D341Med (cell line): ENCODE measurements around the gene KHDRBS1.
"Not testable (repeated sequence)": the region's sequence is repeated elsewhere in the genome, so short reads cannot be mapped to it uniquely, and the experiment has no call there.

Experiments
- DNase-seq: peaks from one replicate; pipeline ENCODE4 v3.0.0; 2012; ENCODE audit warnings: low spot score

Gene KHDRBS1, protein sequence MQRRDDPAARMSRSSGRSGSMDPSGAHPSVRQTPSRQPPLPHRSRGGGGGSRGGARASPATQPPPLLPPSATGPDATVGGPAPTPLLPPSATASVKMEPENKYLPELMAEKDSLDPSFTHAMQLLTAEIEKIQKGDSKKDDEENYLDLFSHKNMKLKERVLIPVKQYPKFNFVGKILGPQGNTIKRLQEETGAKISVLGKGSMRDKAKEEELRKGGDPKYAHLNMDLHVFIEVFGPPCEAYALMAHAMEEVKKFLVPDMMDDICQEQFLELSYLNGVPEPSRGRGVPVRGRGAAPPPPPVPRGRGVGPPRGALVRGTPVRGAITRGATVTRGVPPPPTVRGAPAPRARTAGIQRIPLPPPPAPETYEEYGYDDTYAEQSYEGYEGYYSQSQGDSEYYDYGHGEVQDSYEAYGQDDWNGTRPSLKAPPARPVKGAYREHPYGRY

DNA sequence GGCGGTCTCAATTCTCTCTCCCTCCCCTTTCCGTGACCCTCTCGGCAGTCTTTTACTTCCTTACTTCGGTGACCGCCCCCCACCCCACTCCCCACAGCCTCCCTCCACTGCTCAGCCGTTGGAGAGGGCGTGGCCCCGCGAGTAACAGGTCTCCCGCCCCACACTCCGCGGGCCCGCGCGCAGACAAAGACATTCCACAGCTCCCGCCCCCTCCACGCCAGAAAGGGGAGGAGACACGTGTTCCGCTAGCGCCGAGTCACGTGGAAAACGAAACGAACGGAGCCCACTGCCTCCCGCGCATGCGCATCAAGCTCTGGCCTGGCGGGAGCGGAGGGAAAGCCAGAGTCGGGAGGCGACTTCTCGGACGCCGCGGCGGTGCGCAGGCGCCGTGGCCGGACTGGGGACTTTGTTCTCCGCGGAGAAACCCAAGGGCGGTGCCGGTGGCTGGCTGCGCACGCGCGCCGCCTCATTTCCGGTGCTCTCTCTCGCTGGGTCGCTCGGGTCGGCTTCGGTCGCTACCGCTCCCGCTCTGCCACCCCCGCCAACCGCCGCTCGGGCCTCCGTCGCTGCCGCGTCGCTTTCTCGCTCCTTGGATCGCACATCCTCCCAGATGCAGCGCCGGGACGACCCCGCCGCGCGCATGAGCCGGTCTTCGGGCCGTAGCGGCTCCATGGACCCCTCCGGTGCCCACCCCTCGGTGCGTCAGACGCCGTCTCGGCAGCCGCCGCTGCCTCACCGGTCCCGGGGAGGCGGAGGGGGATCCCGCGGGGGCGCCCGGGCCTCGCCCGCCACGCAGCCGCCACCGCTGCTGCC is at the start of gene KHDRBS1:
Gene KHDRBS1 (plus strand): TSS at position 483 of the 813 bp plus-strand sequence. CDS start 128 bp downstream, at position 611.
- peak; percentile 98 for DNase-seq

DNA sequence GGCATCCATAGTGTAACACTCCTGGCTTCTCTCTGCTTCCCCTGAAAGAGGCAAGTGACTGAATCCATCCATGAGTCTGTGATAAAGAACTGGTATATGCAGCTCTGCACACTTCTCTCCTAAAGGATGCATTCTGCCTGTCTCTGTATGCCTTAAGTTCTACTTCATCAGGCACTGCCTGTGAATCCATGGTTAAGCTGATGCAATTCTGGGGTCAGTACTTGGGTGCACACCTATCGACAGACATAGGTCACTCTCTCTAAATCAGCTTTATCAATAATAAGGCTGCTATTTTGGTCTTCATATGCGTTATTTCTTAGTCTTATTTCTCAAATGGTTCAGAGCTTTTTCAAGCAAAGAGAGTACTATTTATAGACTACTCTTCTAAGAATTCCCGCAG is 42.8 kb upstream of the KHDRBS1 start:
- no peak for DNase-seq

- DNase-seq: no peak
Measured at GRCh38 chr1:31976401-31976800, 37.3 kb upstream of the KHDRBS1 start.

DNA sequence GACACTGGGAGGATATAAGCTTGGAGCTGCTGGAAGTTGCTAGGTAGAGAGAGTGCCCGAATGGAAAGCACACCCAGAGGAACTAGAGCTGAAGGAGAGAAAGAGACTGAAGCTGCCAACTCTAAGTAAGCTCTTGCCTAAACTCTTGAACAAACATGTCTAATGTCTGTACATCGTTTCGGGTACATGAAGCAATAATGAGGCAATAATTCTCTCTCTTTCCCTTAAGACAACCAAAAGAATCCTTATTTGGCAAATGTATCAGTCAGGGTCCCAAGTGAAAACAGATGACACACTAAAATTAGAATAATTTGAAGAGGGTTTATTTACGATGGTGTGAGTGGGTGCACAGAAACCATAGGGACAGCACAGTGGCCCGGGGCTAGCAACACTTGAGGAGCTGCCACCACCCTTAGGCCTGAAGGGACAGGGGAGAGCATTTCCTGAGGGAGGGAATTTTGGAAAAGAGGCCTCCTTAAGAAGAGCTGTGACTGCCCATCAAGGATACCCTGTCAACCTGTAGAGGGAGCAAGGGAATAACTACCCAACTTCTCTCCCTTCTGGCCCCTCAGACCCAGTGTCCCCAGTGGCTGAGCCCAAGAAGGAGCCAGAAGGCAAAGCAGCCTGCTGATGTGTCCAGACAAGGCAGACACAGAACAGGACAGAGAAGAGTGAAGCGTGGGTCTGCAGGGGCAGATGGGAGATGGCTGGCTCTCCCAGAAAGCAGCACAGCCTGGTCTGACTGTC is 36.1 kb upstream of the KHDRBS1 start:
- peak; percentile 61 for DNase-seq

GRCh38 chr1:31978843-31979400 is 34.7 kb upstream of the KHDRBS1 start:
- DNase-seq: no peak

GRCh38 chr1:31980835-31981455 is 32.7 kb upstream of the KHDRBS1 start:
- DNase-seq: no peak

DNA sequence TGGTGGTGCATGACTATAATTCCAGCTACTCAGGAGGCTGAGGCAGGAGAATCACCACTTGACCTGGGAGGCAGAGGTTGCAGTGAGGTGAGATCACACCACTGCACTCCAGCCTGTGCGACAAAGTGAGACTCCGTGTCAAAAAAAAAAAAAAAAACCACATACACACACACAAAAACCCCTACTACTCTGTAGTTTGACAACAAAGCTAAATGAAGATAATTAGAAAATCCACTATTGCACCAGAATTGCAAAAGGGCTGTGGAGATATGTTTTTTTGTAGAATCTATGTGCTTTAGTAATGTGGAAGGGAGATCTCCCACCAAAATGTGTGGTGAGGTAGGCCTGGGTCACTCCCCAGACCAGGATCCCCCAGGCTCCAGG is 32.2 kb upstream of the KHDRBS1 start:
- DNase-seq: no peak

DNA sequence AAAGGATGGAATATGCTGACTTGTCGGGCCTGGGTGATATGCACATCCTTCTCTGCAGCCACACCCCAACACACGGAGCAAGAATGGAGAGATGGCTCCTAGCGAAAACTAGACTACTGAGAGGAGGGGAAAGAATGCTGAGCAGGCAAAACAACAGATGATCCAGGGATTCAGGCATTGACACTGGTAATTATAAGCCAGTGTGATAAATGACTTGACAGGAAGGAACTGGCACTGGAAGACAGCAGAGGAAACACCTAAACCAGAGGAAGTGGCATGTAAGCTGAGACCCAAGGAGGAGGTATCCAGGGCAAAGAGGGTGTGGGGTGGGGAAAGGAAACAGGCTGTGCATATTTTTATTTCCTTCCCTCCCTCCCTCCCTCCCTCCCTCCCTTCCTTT is 31.7 kb upstream of the KHDRBS1 start:
- DNase-seq: no peak

DNA sequence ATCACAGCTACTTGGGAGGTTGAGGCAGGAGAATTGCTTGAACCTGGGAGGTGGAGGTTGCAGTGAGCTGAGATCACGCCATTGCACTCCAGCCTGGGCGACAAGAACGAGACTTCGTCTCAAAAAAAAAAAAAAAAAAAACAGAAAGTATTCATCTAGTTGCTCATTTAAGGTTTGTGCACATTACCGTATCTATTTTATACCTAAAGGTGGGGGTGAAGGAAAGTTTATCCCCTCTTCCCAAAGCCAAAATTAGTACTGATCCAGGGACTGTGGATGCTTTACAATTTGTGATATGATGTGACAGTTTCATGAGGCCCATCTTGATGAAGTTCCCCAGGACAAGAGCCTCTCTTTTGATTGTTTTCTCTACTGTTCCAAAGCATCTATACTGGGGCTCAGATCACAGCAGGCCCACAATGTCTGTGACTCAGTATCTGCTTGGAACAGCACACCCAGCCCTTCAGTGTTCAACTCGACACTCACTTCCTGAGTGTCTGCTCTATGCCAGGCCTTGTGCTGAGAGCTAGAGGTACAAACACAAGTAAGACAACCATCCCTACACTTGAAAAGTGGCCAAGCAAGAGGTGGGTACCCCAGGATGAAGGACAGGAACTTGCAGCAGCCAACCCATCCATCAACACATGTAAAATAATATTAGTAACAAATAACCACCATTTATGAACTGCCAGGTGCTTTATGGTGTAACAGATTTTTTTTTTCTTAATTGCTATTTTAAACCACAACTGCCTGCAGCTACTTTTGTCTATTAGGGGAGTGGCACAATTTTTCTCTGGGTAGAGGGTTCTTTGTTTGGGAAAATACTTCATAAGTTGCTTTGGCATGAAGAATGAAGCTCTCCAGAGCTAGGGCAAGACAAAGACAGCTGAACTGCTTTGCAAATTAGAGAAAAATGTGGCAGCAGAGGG is 29.0 kb upstream of the KHDRBS1 start:
- DNase-seq: no peak

GRCh38 chr1:31985430-31985829 is 28.2 kb upstream of the KHDRBS1 start:
- no peak for DNase-seq

GRCh38 chr1:31987135-31987619 is 26.5 kb upstream of the KHDRBS1 start:
- DNase-seq: no peak

DNA sequence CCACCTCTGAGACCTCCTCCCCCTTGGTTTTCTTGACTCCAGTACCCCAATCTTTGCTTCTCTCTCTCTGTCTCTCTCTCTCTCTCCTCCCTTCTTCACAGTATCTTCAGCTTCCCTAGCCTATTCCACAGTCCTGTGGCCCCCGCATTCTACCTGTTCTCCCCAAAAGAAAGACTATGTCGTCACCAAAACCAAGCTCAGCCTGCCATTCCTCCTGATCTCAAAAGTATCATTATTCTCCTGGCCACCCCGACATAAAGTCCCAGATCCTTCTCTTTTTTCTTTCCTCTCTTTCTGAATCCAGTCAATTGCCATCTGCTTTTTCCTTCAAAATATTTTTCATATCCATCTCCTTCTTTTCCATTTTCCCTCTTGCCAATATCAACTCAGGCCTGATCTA is 23.7 kb upstream of the KHDRBS1 start:
- no peak for DNase-seq

DNA sequence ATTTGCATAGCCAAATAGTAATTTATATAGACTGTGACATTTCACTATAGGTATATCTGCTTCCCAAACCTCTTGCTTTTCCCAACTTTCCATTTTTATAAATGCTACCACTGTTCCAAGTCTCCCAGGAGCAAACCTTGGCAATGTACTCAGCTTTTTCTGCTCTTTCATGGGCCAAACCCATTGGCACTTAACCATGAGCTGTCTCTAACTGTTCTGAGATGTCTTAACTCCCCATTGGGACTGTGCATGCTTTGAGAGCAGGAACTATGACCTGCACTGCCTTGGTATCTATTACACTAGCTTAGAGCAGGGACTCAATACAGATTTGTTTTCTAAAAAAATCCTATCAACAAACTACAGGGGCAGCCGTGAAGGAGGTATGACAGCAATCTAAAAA is 22.5 kb upstream of the KHDRBS1 start:
- DNase-seq: no peak

DNA sequence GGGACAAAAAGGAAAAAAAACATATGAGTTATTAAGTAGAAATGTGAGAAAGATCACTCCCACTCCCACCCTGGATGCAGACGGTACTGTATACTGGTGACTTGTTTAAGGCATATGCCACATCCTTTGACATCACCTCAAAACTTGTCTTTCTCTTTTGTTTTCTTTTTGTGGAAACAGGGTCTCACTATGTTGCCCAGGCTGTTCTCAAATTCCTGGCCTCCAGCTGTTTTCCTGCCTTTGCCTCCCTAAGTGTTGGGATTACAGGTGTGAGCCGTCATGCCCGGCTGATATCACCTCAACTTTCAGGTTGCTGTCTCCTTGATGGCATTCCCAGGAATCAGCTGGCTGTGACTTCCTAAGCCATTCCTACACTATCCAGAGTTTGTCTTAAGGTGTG is 18.4 kb upstream of the KHDRBS1 start:
- no peak for DNase-seq

DNA sequence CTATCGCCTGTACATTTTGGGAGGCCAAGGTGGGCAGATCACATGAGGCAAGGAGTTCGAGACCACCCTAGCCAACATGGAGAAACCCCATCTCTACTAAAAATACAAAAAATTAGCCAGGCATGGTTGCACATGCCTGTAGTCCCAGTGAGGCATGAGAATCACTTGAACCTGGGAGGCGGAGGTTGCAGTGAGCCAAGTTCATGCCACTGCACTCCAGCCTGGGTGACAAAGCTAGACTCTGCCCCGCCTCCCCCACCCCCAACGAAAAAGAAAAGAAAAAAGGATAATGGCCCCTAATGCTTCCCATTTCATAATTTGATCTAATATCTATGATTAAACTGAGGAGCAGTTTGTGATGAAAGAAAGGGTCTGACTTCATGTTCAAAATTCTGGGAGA is 17.5 kb upstream of the KHDRBS1 start:
- DNase-seq: not testable (repeated sequence)

- DNase-seq: no peak
Measured at GRCh38 chr1:32001863-32002262, 11.8 kb upstream of the KHDRBS1 start.

DNA sequence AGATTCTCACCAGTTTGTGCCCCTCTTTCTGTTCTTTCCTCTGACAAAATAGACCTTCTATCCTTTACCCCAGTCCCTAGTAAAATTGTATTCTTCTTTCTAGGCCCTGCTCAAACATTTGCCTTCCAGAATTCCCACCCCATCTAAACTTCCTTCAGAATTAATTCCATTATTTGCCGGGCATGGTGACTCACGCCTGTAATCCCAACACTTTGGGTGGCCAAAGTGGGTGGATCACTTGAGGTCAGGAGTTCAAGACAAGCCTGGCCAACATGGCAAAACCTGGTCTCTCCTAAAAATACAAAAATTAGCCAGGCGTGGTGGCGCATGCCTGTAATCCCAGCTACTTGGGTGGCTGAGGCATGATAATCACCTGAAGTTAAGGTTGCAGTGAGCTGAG is 11.4 kb upstream of the KHDRBS1 start:
- DNase-seq: not testable (repeated sequence)

DNA sequence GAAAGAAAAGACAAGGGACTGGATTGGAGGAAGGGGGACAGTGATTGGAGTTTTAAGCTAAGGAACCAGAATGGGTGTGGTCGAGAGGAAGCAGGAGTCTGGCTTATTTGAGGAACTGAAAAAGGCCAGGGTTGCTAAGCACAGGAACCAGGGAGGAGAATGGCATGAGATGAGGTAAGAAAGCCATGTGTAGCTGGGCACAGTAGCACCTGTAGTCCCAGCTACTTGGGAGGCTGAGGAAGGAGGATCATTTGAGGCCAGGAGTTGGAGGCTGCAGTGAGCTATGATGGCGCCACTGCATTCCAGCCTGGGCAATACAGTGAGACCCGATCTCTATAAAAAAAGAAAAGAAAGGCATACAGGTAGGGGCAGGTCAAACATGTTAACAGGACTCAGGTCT is 8.1 kb upstream of the KHDRBS1 start:
- no peak for DNase-seq

DNA sequence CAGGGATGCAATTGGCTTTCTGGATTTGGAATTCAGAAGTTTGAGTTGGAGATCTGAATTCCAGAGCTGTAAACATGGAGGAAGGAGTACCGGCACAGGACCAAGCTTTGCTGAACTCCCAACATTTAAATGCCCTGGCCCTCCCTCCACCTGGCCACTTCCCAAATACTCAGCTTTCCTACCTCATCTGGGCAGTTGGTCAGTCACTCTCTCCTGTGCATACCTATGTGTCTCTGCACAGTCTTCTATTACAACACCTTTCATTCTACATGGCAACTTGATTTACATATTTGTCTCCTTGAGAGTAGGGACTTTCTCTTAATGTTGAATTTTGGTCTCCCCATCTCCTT is 6.1 kb upstream of the KHDRBS1 start:
- no peak for DNase-seq

DNA sequence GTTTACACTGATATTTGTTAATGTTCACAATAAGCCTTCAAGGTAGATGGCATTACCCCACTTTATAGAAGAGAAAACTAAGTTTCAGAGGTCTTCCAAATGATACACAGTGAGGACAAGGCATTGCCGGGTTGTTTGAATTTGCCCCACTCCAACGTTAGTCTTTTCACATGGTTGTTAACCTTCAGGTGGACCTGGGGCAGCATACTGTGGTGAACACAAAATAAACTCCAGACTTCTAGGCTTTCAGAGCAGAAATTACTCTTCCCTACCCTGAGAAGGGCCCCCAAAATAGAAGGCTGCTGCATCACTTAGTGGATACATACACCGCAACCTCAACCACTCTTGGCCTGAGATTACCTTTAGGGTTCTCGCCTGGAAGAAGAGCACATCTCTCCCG is 3.4 kb upstream of the KHDRBS1 start:
- no peak for DNase-seq
